ENCODE measurements around the gene KDM4C. TPM values are rescaled to one million over a fixed set of nuclear protein-coding genes. Genes with fewer than 3 reads are reported as not detected.

Gene KDM4C
- total and polyA plus RNA-seq, 2 donors (not counting 1 experiment from before 2014, with no cell fraction given) = 49.7 to 141 TPM

DNA sequence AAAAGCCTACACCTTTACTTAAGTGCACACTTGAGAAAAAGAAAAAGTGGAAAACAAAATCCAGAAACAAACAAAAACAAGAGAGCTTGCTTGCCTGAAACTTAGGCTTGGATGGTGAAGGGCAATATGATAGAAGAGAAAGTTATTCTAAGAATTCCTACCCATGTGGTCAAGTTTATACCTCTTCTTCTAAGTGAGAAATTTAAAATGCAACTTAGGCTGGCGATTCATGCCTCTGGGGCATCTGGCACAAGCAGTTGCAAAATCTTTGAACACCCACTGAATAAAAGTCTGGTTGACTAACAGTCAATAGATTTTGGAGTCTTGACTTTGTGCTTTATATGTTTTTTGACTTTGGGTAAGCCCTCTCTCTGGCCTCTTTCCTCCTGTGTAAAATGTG lies 239.6 kb downstream of the KDM4C start:
- Histone ChIP-seq H4K20me1 (ENCODE audit: control insufficient read depth, insufficient read depth, low read length, poor library complexity, severe bottlenecking) (peaks cover 9% of the 10 kb centered on the region), H3K9me3 (ENCODE audit: control extremely low read depth in 1 of 3, control insufficient read depth in 2 of 3, insufficient read depth in 1 of 3, low read length in 2 of 3) (no peaks in the 10 kb centered on the region), H3K9ac (ENCODE audit: low read length) (no peak overlapping the region), H3K36me3 (replicated peaks in 1 of 2; ENCODE audit: control extremely low read depth in 1 of 2, control insufficient read depth in 1 of 2, extremely low read depth in 1 of 2, insufficient read depth in 2 of 2, low read length in 1 of 2) (peaks cover 11 to 69% of the 10 kb centered on the region in 2 experiments), H2AFZ (ENCODE audit: insufficient read depth, low read depth, low read length, poor library complexity, severe bottlenecking) (no peak overlapping the region), H3K4me3 (ENCODE audit: control extremely low read depth in 1 of 5, extremely low read depth in 1 of 5, insufficient read depth in 1 of 5, low read depth in 2 of 5, low read length in 4 of 5) (no peak overlapping the region), H3K4me2 (replicated peaks; ENCODE audit: low read depth, low read length, poor library complexity, severe bottlenecking) (no peak overlapping the region), H3K27me3 (replicated peaks in 1 of 4; ENCODE audit: control extremely low read depth in 1 of 4, control insufficient read depth in 3 of 4, insufficient read depth in 4 of 4, low read length in 3 of 4) (no peaks in the 10 kb centered on the region), H3K27ac (ENCODE audit: low read length in 2 of 2) (no peak overlapping the region), H3K4me1 (ENCODE audit: control insufficient read depth in 2 of 2, insufficient read depth in 2 of 2, low read length in 2 of 2) (no peaks in the 10 kb centered on the region), H3K79me2 (ENCODE audit: control insufficient read depth, insufficient read depth, low read length) (peaks cover 2% of the 10 kb centered on the region)
- Mint-ChIP-seq H3K9me3 (ENCODE audit: insufficient read depth) (no peaks in the 10 kb centered on the region), H3K27me3 (no peaks in the 10 kb centered on the region), H3K4me3 (no peak overlapping the region), H3K27ac (no peak overlapping the region), H3K4me1 (no peaks in the 10 kb centered on the region)
- CTCF ChIA-PET = no interaction called here
- DNase-seq (no peak), ATAC-seq (ENCODE audit: low read depth) (no peak)
- intact Hi-C loops (cut with micrococcal nuclease) = no loop called here
- POLR2A ChIA-PET = no interaction called here
- 100% methylated on average over 1 of the region's 1 CpG for WGBS (ENCODE audit: insufficient coverage)
- TF ChIP-seq CTCF (IDR thresholded peaks at IDR 0.05) = no peak
- no peak for TF ChIP-seq EZH2 (IDR thresholded peaks at IDR 0.05; ENCODE audit: borderline replicate concordance, insufficient read depth, low read depth, low read length, poor library complexity, severe bottlenecking)

DNA sequence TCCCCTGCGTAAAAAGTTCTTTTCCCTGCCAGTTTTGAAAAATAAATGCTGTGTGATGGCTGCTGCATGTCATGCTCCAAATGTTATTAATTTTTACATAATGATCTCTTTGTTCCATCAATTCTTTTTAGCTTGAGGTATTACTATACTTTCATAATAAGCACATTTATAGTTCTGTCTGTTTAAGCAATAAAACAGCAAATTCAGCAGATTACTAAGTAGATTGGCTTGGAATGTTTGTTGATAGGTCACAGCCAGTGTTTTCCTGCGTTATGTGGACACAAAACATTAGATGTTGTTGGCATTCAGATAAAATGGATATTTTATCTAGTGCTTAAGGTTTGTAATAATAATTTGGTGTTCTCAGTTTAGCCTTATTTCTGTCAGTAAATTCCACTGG lies 242.0 kb downstream of the KDM4C start:
- TF ChIP-seq CTCF (IDR thresholded peaks at IDR 0.05) = no peak
- no peak for TF ChIP-seq EZH2 (IDR thresholded peaks at IDR 0.05; ENCODE audit: borderline replicate concordance, insufficient read depth, low read depth, low read length, poor library complexity, severe bottlenecking)
- H3K9me3 ChIP-seq (ENCODE audit: control extremely low read depth in 1 of 3, control insufficient read depth in 2 of 3, insufficient read depth in 1 of 3, low read length in 2 of 3) = no peaks in the 10 kb centered on the region
- POLR2A ChIA-PET = no interaction called here
- H2AFZ ChIP-seq (ENCODE audit: insufficient read depth, low read depth, low read length, poor library complexity, severe bottlenecking) = no peak overlapping the region
- H3K4me1 ChIP-seq (ENCODE audit: control insufficient read depth in 2 of 2, insufficient read depth in 2 of 2, low read length in 2 of 2) = no peaks in the 10 kb centered on the region
- Mint-ChIP-seq H3K27me3 (no peaks in the 10 kb centered on the region), H3K4me1 (no peaks in the 10 kb centered on the region), H3K4me3 (no peak overlapping the region), H3K9me3 (ENCODE audit: insufficient read depth) (no peaks in the 10 kb centered on the region), H3K27ac (no peak overlapping the region)
- ATAC-seq (ENCODE audit: low read depth) (no peak), DNase-seq (no peak)
- no peaks in the 10 kb centered on the region for H3K27me3 ChIP-seq (replicated peaks in 1 of 4; ENCODE audit: control extremely low read depth in 1 of 4, control insufficient read depth in 3 of 4, insufficient read depth in 4 of 4, low read length in 3 of 4)
- H3K4me2 ChIP-seq (replicated peaks; ENCODE audit: low read depth, low read length, poor library complexity, severe bottlenecking) = no peak overlapping the region
- intact Hi-C loops (cut with micrococcal nuclease) = no loop called here
- no peak overlapping the region for H3K9ac ChIP-seq (ENCODE audit: low read length)
- CTCF ChIA-PET = no interaction called here
- H3K36me3 ChIP-seq (replicated peaks in 1 of 2; ENCODE audit: control extremely low read depth in 1 of 2, control insufficient read depth in 1 of 2, extremely low read depth in 1 of 2, insufficient read depth in 2 of 2, low read length in 1 of 2) = peaks cover 17 to 69% of the 10 kb centered on the region in 2 experiments
- no peak overlapping the region for H3K27ac ChIP-seq (ENCODE audit: low read length in 2 of 2)
- 100% methylated on average over 1 of the region's 2 CpGs for WGBS (ENCODE audit: insufficient coverage)
- no peaks in the 10 kb centered on the region for H3K79me2 ChIP-seq (ENCODE audit: control insufficient read depth, insufficient read depth, low read length)
- H4K20me1 ChIP-seq (ENCODE audit: control insufficient read depth, insufficient read depth, low read length, poor library complexity, severe bottlenecking) = no peaks in the 10 kb centered on the region
- no peak overlapping the region for H3K4me3 ChIP-seq (ENCODE audit: control extremely low read depth in 1 of 5, extremely low read depth in 1 of 5, insufficient read depth in 1 of 5, low read depth in 2 of 5, low read length in 4 of 5)
